H9 (cell line): ENCODE results near the gene AP2A1. TPM values are rescaled to one million over a fixed set of nuclear protein-coding genes. Genes with fewer than 3 reads are reported as not detected.

Experiments
- DNase-seq: peaks from one replicate; pipeline ENCODE4 v3.0.0-alpha.2; 2017
- H2AFZ ChIP-seq: one replicate; pipeline ENCODE4 v1.6.1; 2013; ENCODE audit warnings: mild to moderate bottlenecking, low read length, control low read depth, moderate library complexity
- H2AK5ac ChIP-seq: 2 replicates; pipeline ENCODE4 v1.6.1; 2013; ENCODE audit warnings: low read length, control low read depth, mixed read lengths; ENCODE audit not compliant: insufficient read length
- H2BK120ac ChIP-seq: one replicate; pipeline ENCODE4 v1.6.1; 2013; ENCODE audit warnings: low read depth, mild to moderate bottlenecking, low read length, control low read depth, inconsistent platforms; ENCODE audit not compliant: poor library complexity, severe bottlenecking
- H2BK12ac ChIP-seq: 2 replicates; pipeline ENCODE4 v1.6.1; 2013; ENCODE audit warnings: low read length, control low read depth, mixed read lengths, low read depth; ENCODE audit not compliant: insufficient read length
- H2BK15ac ChIP-seq: 2 replicates; pipeline ENCODE4 v1.6.1; 2013; ENCODE audit warnings: low read depth, low read length, control low read depth
- H2BK20ac ChIP-seq: one replicate; pipeline ENCODE4 v1.6.1; 2013; ENCODE audit warnings: low read depth, mild to moderate bottlenecking, low read length, control low read depth, inconsistent platforms; ENCODE audit not compliant: poor library complexity, severe bottlenecking
- H2BK5ac ChIP-seq: 2 replicates; pipeline ENCODE4 v1.6.1; 2013; ENCODE audit warnings: low read length, control low read depth, mixed read lengths; ENCODE audit not compliant: insufficient read length
- H3K14ac ChIP-seq: 2 replicates; pipeline ENCODE4 v1.6.1; 2013; ENCODE audit warnings: low read length, control low read depth; ENCODE audit not compliant: insufficient read depth
- H3K18ac ChIP-seq: 2 replicates; pipeline ENCODE4 v1.6.1; 2013; ENCODE audit warnings: low read depth, mild to moderate bottlenecking, mixed read lengths, low read length, control low read depth; ENCODE audit not compliant: insufficient read length
- H3K23ac ChIP-seq: 2 replicates; pipeline ENCODE4 v1.6.1; 2013; ENCODE audit warnings: low read length, control low read depth, mixed read lengths, low read depth; ENCODE audit not compliant: insufficient read length
- H3K23me2 ChIP-seq: 2 replicates; pipeline ENCODE4 v1.6.1; 2013; ENCODE audit warnings: low read depth, mild to moderate bottlenecking, mixed read lengths, low read length, control low read depth; ENCODE audit not compliant: insufficient read length, poor library complexity, severe bottlenecking
- H3K27ac ChIP-seq: 2 replicates; pipeline ENCODE4 v1.5.1; 2013; ENCODE audit warnings: low read length, control low read depth, mixed read lengths, low read depth; ENCODE audit not compliant: insufficient read length
- H3K27me3 ChIP-seq: 2 replicates; pipeline ENCODE4 v1.6.1; 2013; ENCODE audit warnings: low read length, control low read depth, inconsistent platforms; ENCODE audit not compliant: insufficient read depth
- H3K4ac ChIP-seq: 2 replicates; pipeline ENCODE4 v1.6.1; 2013; ENCODE audit warnings: low read depth, mild to moderate bottlenecking, control low read depth, inconsistent platforms, low read length, moderate library complexity
- H3K4me1 ChIP-seq: 2 replicates; pipeline ENCODE4 v1.6.1; 2013; ENCODE audit warnings: low read length, control low read depth, inconsistent platforms; ENCODE audit not compliant: insufficient read depth
- H3K4me2 ChIP-seq: 2 replicates; pipeline ENCODE4 v1.6.1; 2013; ENCODE audit warnings: low read length, control low read depth, mixed read lengths; ENCODE audit not compliant: insufficient read length, insufficient read depth
- H3K56ac ChIP-seq: 2 replicates; pipeline ENCODE4 v1.6.1; 2013; ENCODE audit warnings: low read depth, mild to moderate bottlenecking, mixed read lengths, low read length, control low read depth; ENCODE audit not compliant: insufficient read length
- H3K79me1 ChIP-seq: 2 replicates; pipeline ENCODE4 v1.6.1; 2013; ENCODE audit warnings: low read depth, mild to moderate bottlenecking, moderate library complexity, low read length, control low read depth, inconsistent platforms; ENCODE audit not compliant: insufficient read depth, poor library complexity, severe bottlenecking
- H3K79me2 ChIP-seq: 2 replicates; pipeline ENCODE4 v1.6.1; 2013; ENCODE audit warnings: low read length, control low read depth, inconsistent platforms; ENCODE audit not compliant: insufficient read depth
- H3K9ac ChIP-seq: 2 replicates; pipeline ENCODE4 v1.6.1; 2013; ENCODE audit warnings: low read length, control low read depth, mixed read lengths; ENCODE audit not compliant: insufficient read length; ENCODE audit errors: extremely low read depth
- H3K9me3 ChIP-seq: one replicate; pipeline ENCODE4 v1.6.1; 2013; ENCODE audit warnings: low read depth, low read length, inconsistent platforms; ENCODE audit not compliant: control insufficient read depth
- H3T11ph ChIP-seq: one replicate; pipeline ENCODE4 v1.6.1; 2013; ENCODE audit warnings: mild to moderate bottlenecking, low read length, control low read depth, inconsistent platforms
- H4K20me1 ChIP-seq: one replicate; pipeline ENCODE4 v1.6.1; 2013; ENCODE audit not compliant: control insufficient read depth, insufficient read length, insufficient read depth
- H4K5ac ChIP-seq: 2 replicates; pipeline ENCODE4 v1.6.1; 2013; ENCODE audit warnings: low read depth, mild to moderate bottlenecking, mixed read lengths, low read length, control low read depth; ENCODE audit not compliant: insufficient read length
- H4K8ac ChIP-seq: replicated peaks from 2 replicates; pipeline ENCODE4 v1.6.1; 2013; ENCODE audit warnings: low read length, control low read depth, mixed read lengths, low read depth; ENCODE audit not compliant: insufficient read length
- H4K91ac ChIP-seq: 2 replicates; pipeline ENCODE4 v1.6.1; 2013; ENCODE audit warnings: low read depth, mild to moderate bottlenecking, moderate library complexity, mixed read lengths, low read length, control low read depth; ENCODE audit not compliant: insufficient read length
- H3K27ac Mint-ChIP-seq, 3 experiments: 2 replicates in 2 of 3; 3 replicates in 1 of 3; pipeline ENCODE4 v1.8.0; 2020 to 2021; ENCODE audit warnings: mixed read lengths in 3 of 3, mild to moderate bottlenecking in 1 of 3, moderate library complexity in 1 of 3
- H3K27me3 Mint-ChIP-seq: 2 replicates; pipeline ENCODE4 v1.8.0; 2021; ENCODE audit warnings: low read depth, mild to moderate bottlenecking, moderate library complexity, mixed read lengths
- H3K36me3 Mint-ChIP-seq, 3 experiments: 2 replicates in 2 of 3; 3 replicates in 1 of 3; pipeline ENCODE4 v1.8.0; 2020 to 2021; ENCODE audit warnings: low read depth in 3 of 3, mixed read lengths in 3 of 3; ENCODE audit not compliant: insufficient read depth in 1 of 3
- H3K4me1 Mint-ChIP-seq, 2 experiments: 2 replicates each; pipeline ENCODE4 v1.8.0; 2020; ENCODE audit warnings: mixed read lengths in 2 of 2
- H3K4me3 Mint-ChIP-seq, 2 experiments: 2 replicates in 1 of 2; 3 replicates in 1 of 2; pipeline ENCODE4 v1.8.0; 2020 to 2021; ENCODE audit warnings: mild to moderate bottlenecking in 2 of 2, mixed read lengths in 2 of 2, moderate library complexity in 1 of 2
- H3K9me3 Mint-ChIP-seq, 2 experiments: 2 replicates in 1 of 2; 3 replicates in 1 of 2; pipeline ENCODE4 v1.8.0; 2020; ENCODE audit warnings: mild to moderate bottlenecking in 2 of 2, mixed read lengths in 2 of 2, moderate library complexity in 1 of 2
- CTCF ChIP-seq: fragments of 200-600 bp; sonication (generic); conservative IDR thresholded peaks from 3 replicates; pipeline ENCODE4 v1.8.0; 2021; ENCODE audit warnings: antibody characterized with exemption, mild to moderate bottlenecking
- WGBS: extraction: QIAGEN DNeasy Blood & Tissue Kit; methylation state at CpG from one replicate; pipeline ENCODE4 v1.1.7; 2013; ENCODE audit warnings: missing lambda C conversion rate, low lambda C conversion rate, mixed read lengths; ENCODE audit not compliant: insufficient read length; ENCODE audit errors: extremely low coverage; 5-methylcytosine and 5-hydroxymethylcytosine counted together
- total RNA-seq: library from RNA; stranded (reverse); gene quantifications from 2 replicates; pipeline ENCODE4 v1.2.1, GENCODE V29; 2021

Gene AP2A1
- total RNA-seq, 1 experiment from 2014 or later, result 108 TPM

- no peak for TF ChIP-seq CTCF
- Histone ChIP-seq H4K91ac (no peak overlapping the region), H3K56ac (no peak overlapping the region), H3K4me2 (no peak overlapping the region), H2BK5ac (no peak overlapping the region), H3K79me1 (no peaks in the 10 kb centered on the region), H3K23me2 (no peaks in the 10 kb centered on the region), H3K79me2 (no peaks in the 10 kb centered on the region), H2BK120ac (no peak overlapping the region), H3K18ac (no peak overlapping the region), H3K4ac (no peak overlapping the region), H4K20me1 (no peaks in the 10 kb centered on the region), H3K9me3 (no peaks in the 10 kb centered on the region), H3K4me1 (no peaks in the 10 kb centered on the region), H3K27me3 (no peaks in the 10 kb centered on the region), H3K27ac (no peak overlapping the region), H2AK5ac (no peak overlapping the region), H4K8ac (no peak overlapping the region), H3K14ac (no peak overlapping the region), H3T11ph (no peak overlapping the region), H3K9ac (no peak overlapping the region), H4K5ac (no peak overlapping the region), H2BK20ac (no peak overlapping the region), H3K23ac (no peak overlapping the region), H2BK15ac (no peak overlapping the region), H2AFZ (no peak overlapping the region), H2BK12ac (no peak overlapping the region)
- Mint-ChIP-seq H3K27me3 (no peaks in the 10 kb centered on the region), H3K27ac (no peak overlapping the region; a peak in 1 of 7 replicates), H3K9me3 (no peaks in the 10 kb centered on the region), H3K4me3 (no peak overlapping the region), H3K4me1 (no peaks in the 10 kb centered on the region), H3K36me3 (peaks cover 17 to 43% (median 42%) of the 10 kb centered on the region in 3 experiments; a peak in 6 of 7 replicates)
- WGBS, result no CpG with 5 or more reads among the region's 18 CpGs
- DNase-seq, result no peak
These were observed 62.9 kb downstream of the AP2A1 start for GRCh38 chr19:49829721-49830120.
